ENCODE measurements around the gene STMN1.
A peak's percentile ranks its signal among the peaks of the same experiment; 100 is the strongest.

Gene STMN1

GRCh38 chr1:25913206-25913605, 7.0 kb upstream of the STMN1 start:
- DNase-seq (ENCODE audit: low read depth in 1 of 2, low spot score in 1 of 2): no peak
- no peak for TF ChIP-seq JUND (IDR thresholded peaks at IDR 0.05; ENCODE audit: low read depth)
- in situ Hi-C loops (cut with HindIII; ENCODE audit: low pct_unique_long_range_greater_than_20kb, low sequenced_read_pairs): no loop called here

DNA sequence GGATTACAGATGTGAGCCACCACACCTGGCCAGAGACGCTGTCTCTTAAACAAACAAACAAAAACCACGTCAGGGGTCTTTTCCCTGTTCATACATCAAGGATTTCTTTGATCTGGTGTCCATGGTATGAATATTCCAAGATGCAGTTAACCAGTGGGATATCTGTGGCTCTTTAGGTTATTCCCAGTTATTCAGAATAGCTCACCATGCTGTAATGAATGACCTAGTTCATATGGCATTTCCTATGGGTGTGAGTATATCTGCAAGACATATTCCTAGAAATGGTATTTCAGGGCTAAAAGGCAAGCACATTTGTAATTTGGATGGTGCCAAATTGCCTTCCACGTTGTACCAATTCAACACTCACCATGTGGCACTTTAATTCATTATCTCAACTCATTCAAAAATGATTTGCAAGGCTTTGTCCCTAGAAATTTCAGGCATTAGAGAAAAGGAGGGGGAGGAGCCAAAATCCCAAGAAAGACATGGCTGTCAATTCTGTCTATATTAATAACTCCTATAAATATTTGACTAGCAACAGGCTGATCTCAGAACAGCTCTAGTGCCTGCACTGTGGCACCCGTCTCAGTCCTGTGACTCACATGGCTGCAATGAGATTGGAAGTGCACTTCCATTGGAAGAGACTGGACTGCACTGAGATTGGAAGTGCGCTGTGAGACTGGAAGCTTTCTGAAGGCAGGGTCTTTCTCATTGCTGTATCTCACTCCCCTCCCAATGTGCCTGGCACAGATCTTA, 6.0 kb upstream of the STMN1 start:
- no peak for TF ChIP-seq JUND (IDR thresholded peaks at IDR 0.05; ENCODE audit: low read depth)
- in situ Hi-C loops (cut with HindIII; ENCODE audit: low pct_unique_long_range_greater_than_20kb, low sequenced_read_pairs): no loop called here
- DNase-seq (ENCODE audit: low read depth in 1 of 2, low spot score in 1 of 2): no peak

- DNase-seq (ENCODE audit: low read depth in 1 of 2, low spot score in 1 of 2): no peak
- TF ChIP-seq JUND (IDR thresholded peaks at IDR 0.05; ENCODE audit: low read depth): no peak
- in situ Hi-C loops (cut with HindIII; ENCODE audit: low pct_unique_long_range_greater_than_20kb, low sequenced_read_pairs): no loop called here
Observed at GRCh38 chr1:25911162-25911561, 4.9 kb upstream of the STMN1 start.

GRCh38 chr1:25909040-25909439, 2.8 kb upstream of the STMN1 start:
- no peak for DNase-seq (ENCODE audit: low read depth in 1 of 2, low spot score in 1 of 2)
- TF ChIP-seq JUND (IDR thresholded peaks at IDR 0.05; ENCODE audit: low read depth): no peak
- in situ Hi-C loops (cut with HindIII; ENCODE audit: low pct_unique_long_range_greater_than_20kb, low sequenced_read_pairs): no loop called here

DNA sequence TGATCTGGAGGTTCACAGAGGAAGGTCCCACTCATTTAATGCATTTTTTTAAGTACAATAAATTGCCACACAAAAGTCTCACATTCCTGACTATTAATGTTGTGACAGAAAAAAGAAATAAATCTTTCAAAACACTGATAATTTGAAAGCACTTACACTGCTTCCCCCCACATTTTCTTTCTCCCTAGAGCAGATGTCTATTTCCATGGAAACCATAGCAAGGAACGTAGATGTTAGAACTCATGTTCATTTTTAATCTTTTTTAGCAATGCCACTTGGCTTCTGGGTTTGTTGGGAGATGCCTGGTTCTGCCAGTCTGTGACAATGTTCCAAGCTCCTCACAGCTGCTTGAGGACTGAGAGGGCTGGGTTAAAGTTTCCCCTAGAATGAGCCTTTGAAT, 1.9 kb upstream of the STMN1 start:
- no peak for TF ChIP-seq JUND (IDR thresholded peaks at IDR 0.05; ENCODE audit: low read depth)
- no peak for DNase-seq (ENCODE audit: low read depth in 1 of 2, low spot score in 1 of 2)
- in situ Hi-C loops (cut with HindIII; ENCODE audit: low pct_unique_long_range_greater_than_20kb, low sequenced_read_pairs): no loop called here

DNA sequence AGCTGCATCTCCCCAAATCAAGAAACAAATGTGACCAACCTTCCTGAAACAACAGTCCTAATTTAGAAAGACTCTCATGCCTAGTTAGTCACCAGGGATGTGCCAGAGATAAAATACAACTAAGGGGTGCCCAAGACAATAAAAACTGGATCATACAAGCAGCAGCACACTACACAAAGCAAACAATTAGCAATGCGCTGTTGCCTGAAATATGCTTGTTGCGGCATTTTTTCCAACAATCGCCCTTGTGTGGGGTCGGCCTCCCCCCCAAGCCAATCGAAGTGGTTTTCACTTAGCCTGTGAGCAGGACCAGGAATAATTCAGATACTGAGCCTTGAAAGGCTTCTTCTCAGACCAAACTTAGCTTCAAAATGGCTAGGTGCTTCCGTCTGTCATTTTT, 1.4 kb upstream of the STMN1 start:
- TF ChIP-seq JUND (IDR thresholded peaks at IDR 0.05; ENCODE audit: low read depth): no peak

GRCh38 chr1:25906644-25907300, 553 bp upstream of the STMN1 start:
- DNase-seq (ENCODE audit: low read depth in 1 of 2, low spot score in 1 of 2): peak in 1 of 2 experiments; percentile 42
- no peak for TF ChIP-seq JUND (IDR thresholded peaks at IDR 0.05; ENCODE audit: low read depth)
- in situ Hi-C loops (cut with HindIII; ENCODE audit: low pct_unique_long_range_greater_than_20kb, low sequenced_read_pairs): no loop called here

More for the DNA sequence above, 1.4 kb upstream of the STMN1 start:
- DNase-seq (ENCODE audit: low read depth in 1 of 2, low spot score in 1 of 2): no peak
- in situ Hi-C loops (cut with HindIII; ENCODE audit: low pct_unique_long_range_greater_than_20kb, low sequenced_read_pairs): no loop called here

- no peak for TF ChIP-seq JUND (IDR thresholded peaks at IDR 0.05; ENCODE audit: low read depth)
- in situ Hi-C loops (cut with HindIII; ENCODE audit: low pct_unique_long_range_greater_than_20kb, low sequenced_read_pairs): no loop called here
- peak; percentile 65 to 94 for DNase-seq (ENCODE audit: low read depth in 1 of 2, low spot score in 1 of 2)
Observed at GRCh38 chr1:25904943-25905679, 1.1 kb downstream of the STMN1 start.

DNA sequence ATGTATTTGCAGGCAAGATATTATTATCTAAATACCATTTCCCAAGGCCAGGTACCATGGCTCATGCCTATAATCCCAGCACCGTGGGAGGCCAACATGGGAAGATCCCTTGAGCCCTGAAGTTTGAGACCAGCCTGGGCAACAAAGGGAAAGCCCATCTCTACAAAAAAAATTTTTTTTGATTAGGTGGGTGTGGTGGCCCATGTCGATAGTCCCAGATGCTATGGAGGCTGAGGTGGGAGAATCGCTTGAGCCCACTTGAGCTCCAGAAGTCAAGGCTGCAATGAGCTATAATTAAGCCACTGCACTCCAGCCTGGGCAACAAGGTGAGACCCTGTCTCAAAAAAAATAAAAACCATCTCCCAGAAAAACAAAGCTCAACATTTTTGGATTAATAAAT, 2.2 kb downstream of the STMN1 start:
- no peak for DNase-seq (ENCODE audit: low read depth in 1 of 2, low spot score in 1 of 2)
- no peak for TF ChIP-seq JUND (IDR thresholded peaks at IDR 0.05; ENCODE audit: low read depth)
- in situ Hi-C loops (cut with HindIII; ENCODE audit: low pct_unique_long_range_greater_than_20kb, low sequenced_read_pairs): no loop called here

GRCh38 chr1:25902462-25902861, 3.8 kb downstream of the STMN1 start:
- TF ChIP-seq JUND (IDR thresholded peaks at IDR 0.05; ENCODE audit: low read depth): no peak

DNA sequence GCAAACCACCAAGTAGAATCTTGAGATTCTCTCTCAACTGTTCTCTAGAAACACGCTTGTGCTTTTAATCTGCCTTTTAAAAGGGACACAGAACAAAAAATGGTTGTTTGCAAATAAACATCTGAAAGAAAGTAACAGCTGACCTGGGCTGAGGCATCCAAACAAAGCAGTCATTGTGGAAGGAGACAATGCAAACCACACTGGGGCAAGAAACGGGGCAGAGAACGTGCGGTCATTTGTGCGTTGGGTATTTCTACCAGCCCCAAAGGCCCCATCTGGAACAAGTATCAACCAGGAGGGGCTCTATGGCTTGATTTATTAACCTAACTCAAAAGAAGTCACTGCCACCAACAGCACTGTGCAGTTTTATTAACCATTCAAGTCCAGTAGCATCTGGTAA, 6.0 kb downstream of the STMN1 start:
- in situ Hi-C loops (cut with HindIII; ENCODE audit: low pct_unique_long_range_greater_than_20kb, low sequenced_read_pairs): no loop called here
- DNase-seq (ENCODE audit: low read depth in 1 of 2, low spot score in 1 of 2): no peak
- no peak for TF ChIP-seq JUND (IDR thresholded peaks at IDR 0.05; ENCODE audit: low read depth)

More at GRCh38 chr1:25902462-25902861, 3.8 kb downstream of the STMN1 start:
- DNase-seq (ENCODE audit: low read depth in 1 of 2, low spot score in 1 of 2): no peak
- in situ Hi-C loops (cut with HindIII; ENCODE audit: low pct_unique_long_range_greater_than_20kb, low sequenced_read_pairs): no loop called here

DNA sequence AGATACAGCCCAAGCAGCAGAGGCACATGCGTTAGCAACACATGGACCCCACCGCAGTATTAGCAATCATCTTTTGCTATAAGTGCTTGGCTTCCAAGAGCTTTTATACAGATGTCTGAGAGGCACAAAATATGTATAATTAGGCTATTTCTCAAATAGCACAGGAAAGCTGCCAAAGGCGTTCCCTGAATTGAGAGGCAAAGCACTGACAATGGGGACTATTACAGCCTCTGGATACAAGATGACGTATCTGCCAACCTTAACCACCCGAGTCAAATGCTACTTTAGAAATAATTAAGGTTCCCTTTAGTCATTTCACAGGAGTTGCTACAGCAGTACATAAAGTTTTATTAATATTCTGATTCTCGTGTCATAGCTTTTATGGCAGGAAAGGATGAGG, 6.4 kb downstream of the STMN1 start:
- no peak for DNase-seq (ENCODE audit: low read depth in 1 of 2, low spot score in 1 of 2)
- TF ChIP-seq JUND (IDR thresholded peaks at IDR 0.05; ENCODE audit: low read depth): no peak
- in situ Hi-C loops (cut with HindIII; ENCODE audit: low pct_unique_long_range_greater_than_20kb, low sequenced_read_pairs): no loop called here
